A549 (cell line): ENCODE results near the gene HDAC10.

Source experiments
- FOSL2 ChIP-seq, 2 experiments: fragments of 450-650 bp in 1 of 2; fragments of >200 bp in 1 of 2; sonication (Bioruptor Twin) in 1 of 2; formaldehyde crosslinking; IDR thresholded peaks; 2 replicates each; pipeline versions ENCODE4 v1.5.0 to v1.6.1; 2016 to 2020; ENCODE audit warnings: mild to moderate bottlenecking in 1 of 2, moderate library complexity in 1 of 2
- NR3C1 ChIP-seq: fragments of >200 bp; sonication (Bioruptor Twin); formaldehyde crosslinking; IDR thresholded peaks from 3 replicates; pipeline ENCODE4 v1.6.1; 2017
- RARB ChIP-seq: fragments of 250-450 bp; sonication (Bioruptor Pico); IDR thresholded peaks from 2 replicates; pipeline ENCODE4 v1.8.0; 2021; ENCODE audit warnings: mild to moderate bottlenecking, moderate library complexity
- RFX5 ChIP-seq: fragments of 450-650 bp; IDR thresholded peaks from 2 replicates; pipeline ENCODE4 v1.7.1; 2014; ENCODE audit warnings: antibody characterized with exemption, mild to moderate bottlenecking, moderate library complexity
- TF ChIP-seq, protein P1 (sequence below): fragments of >200 bp; sonication (Bioruptor Twin); formaldehyde crosslinking; IDR thresholded peaks from 3 replicates; pipeline ENCODE4 v1.5.1; 2016

GRCh38 chr22:50280708-50281383, 29.8 kb upstream of the HDAC10 start:
- TF ChIP-seq RFX5: no peak
- TF ChIP-seq FOSL2 (IDR thresholded peaks at IDR 0.05): no peak
- no peak for TF ChIP-seq FOSL2 (CRISPR knock-in tag; IDR thresholded peaks at IDR 0.05)
- TF ChIP-seq, protein P1, sequence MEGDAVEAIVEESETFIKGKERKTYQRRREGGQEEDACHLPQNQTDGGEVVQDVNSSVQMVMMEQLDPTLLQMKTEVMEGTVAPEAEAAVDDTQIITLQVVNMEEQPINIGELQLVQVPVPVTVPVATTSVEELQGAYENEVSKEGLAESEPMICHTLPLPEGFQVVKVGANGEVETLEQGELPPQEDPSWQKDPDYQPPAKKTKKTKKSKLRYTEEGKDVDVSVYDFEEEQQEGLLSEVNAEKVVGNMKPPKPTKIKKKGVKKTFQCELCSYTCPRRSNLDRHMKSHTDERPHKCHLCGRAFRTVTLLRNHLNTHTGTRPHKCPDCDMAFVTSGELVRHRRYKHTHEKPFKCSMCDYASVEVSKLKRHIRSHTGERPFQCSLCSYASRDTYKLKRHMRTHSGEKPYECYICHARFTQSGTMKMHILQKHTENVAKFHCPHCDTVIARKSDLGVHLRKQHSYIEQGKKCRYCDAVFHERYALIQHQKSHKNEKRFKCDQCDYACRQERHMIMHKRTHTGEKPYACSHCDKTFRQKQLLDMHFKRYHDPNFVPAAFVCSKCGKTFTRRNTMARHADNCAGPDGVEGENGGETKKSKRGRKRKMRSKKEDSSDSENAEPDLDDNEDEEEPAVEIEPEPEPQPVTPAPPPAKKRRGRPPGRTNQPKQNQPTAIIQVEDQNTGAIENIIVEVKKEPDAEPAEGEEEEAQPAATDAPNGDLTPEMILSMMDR: no peak
- TF ChIP-seq RARB: no peak
- no peak for TF ChIP-seq NR3C1
